HG02884 (cell line): ENCODE measurements around the gene HSPBAP1.
"Not testable (repeated sequence)": the region's sequence is repeated elsewhere in the genome, so short reads cannot be mapped to it uniquely, and the experiment has no call there.

Experiments
- ATAC-seq: cut with Tn5 transposase; IDR thresholded peaks from one replicate; pipeline ENCODE4 v1.9.1; 2021; ENCODE audit warnings: mild to moderate bottlenecking, moderate library complexity; ENCODE audit not compliant: unreplicated experiment

HSPBAP1 gene

GRCh38 chr3:122743581-122744120, 50.0 kb downstream of the HSPBAP1 start:
- ATAC-seq: no peak

GRCh38 chr3:122742234-122742633, 51.4 kb downstream of the HSPBAP1 start:
- ATAC-seq: no peak

- no peak for ATAC-seq
Observed at GRCh38 chr3:122739172-122739571, 54.5 kb downstream of the HSPBAP1 start.

- not testable (repeated sequence) for ATAC-seq
Observed at GRCh38 chr3:122732682-122733525, 60.7 kb downstream of the HSPBAP1 start.

- no peak for ATAC-seq
Observed at GRCh38 chr3:122730240-122730639, 63.4 kb downstream of the HSPBAP1 start.

- no peak for ATAC-seq
Observed at GRCh38 chr3:122728756-122729514, 64.7 kb downstream of the HSPBAP1 start.

- no peak for ATAC-seq
Observed at GRCh38 chr3:122728186-122728585, 65.4 kb downstream of the HSPBAP1 start.

- no peak for ATAC-seq
Observed at GRCh38 chr3:122727766-122728165, 65.9 kb downstream of the HSPBAP1 start.

- no peak for ATAC-seq
Observed at GRCh38 chr3:122727294-122727693, 66.3 kb downstream of the HSPBAP1 start.

GRCh38 chr3:122725106-122725505, 68.5 kb downstream of the HSPBAP1 start:
- ATAC-seq: no peak

- no peak for ATAC-seq
Observed at GRCh38 chr3:122719273-122719921, 74.2 kb downstream of the HSPBAP1 start.

GRCh38 chr3:122716667-122717066, 77.0 kb downstream of the HSPBAP1 start:
- ATAC-seq: no peak

GRCh38 chr3:122714273-122714672, 79.4 kb downstream of the HSPBAP1 start:
- ATAC-seq: no peak

- not testable (repeated sequence) for ATAC-seq
Observed at GRCh38 chr3:122710616-122711251, 82.9 kb downstream of the HSPBAP1 start.

- no peak for ATAC-seq
Observed at GRCh38 chr3:122705379-122705778, 88.3 kb downstream of the HSPBAP1 start.

- no peak for ATAC-seq
Observed at GRCh38 chr3:122700193-122700592, 93.4 kb downstream of the HSPBAP1 start.

- peak; percentile 81 for ATAC-seq
Observed at GRCh38 chr3:122697952-122698620, 95.5 kb downstream of the HSPBAP1 start.

GRCh38 chr3:122695927-122696561, 97.6 kb downstream of the HSPBAP1 start:
- ATAC-seq: no peak

GRCh38 chr3:122694966-122695365, 98.7 kb downstream of the HSPBAP1 start:
- no peak for ATAC-seq

GRCh38 chr3:122692674-122693073, 101.0 kb downstream of the HSPBAP1 start:
- no peak for ATAC-seq
